HL-60/S4 (cell line): ENCODE data around the gene WDR64.
"Not testable (repeated sequence)": the region's sequence is repeated elsewhere in the genome, so short reads cannot be mapped to it uniquely, and the experiment has no call there.

Experiments used
- in situ Hi-C: fragments of 300-500 bp; cut with MboI; formaldehyde crosslinking; loops from 2 replicates; pipeline ENCODE4 v1.14.3; 2022; ENCODE audit warnings: low sequenced_read_pairs

Gene WDR64

DNA sequence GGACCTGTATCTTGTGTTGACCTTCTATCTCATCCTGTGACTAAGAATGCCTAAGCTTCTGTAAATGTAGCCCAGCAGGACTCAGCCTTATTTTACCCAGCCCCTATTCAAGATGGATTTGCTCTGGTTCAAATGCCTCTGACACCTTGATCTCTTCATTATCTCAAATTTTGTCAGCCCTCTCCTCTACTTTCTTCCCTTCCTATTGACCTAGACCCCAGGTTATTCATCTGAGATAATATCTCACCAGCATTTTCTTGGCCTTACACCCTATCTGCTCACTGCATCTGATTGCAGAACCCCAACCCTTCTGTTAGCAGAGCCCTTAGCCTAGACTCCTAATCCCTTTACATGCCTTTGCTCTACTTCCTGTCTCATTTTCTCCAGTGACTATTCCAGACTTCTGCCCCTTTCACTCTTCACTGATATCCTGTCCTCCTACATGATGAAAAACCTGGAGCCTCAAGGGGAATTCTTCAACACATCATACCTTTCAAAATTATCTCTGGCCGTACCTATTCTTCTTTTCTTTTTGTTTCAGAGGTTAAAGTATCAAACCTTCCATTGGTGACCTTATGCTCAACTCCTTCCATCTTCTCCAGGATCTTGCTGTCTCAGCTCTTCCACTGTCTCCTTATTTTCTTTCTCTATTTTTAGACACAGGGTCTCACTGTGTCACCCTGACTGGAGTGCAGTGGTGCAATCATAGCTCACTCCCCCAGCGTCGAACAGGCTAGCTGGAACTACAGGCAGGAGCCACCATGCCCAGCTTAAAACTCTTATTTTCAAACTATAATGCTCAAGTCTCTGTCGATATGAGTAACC, 44.9 kb downstream of the WDR64 start:
- in situ Hi-C loops = no loop called here

DNA sequence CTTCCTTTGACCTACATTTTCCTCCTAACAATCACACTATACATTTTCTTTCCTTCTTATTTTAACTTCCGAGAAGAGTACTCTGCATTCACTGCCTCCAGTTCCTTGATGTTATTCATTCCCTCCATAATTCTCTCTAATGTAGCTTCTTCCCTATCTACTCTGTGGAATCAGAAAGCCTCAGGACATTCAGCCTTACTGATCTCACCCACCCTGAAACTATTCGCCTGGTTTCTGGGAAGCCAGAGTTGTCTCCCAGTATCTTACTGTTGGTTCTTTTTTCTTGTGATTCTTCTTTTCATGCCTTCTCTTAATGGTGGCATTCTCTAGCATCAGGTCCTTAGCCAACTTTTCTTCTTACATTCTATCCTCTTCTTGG, 45.5 kb downstream of the WDR64 start:
- in situ Hi-C loops = no loop called here

DNA sequence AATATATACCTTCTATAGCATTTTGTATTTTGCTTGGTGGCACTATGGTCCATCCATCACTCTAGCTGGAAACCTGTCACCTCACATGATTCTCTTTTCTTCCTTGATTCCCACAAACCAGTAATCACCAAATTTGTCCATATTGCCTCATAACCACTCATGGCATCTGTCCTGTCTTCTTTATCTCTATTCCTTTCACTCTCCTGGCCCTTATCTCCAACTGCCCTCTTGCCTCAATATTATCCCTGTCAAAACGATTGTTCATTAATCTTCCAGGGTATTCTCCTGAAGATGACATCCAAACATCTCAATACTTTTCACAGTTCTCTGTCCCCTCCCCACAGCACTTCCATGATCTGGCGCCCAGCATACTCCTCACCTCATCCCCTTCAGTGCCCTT, 46.1 kb downstream of the WDR64 start:
- in situ Hi-C loops = no loop called here

DNA sequence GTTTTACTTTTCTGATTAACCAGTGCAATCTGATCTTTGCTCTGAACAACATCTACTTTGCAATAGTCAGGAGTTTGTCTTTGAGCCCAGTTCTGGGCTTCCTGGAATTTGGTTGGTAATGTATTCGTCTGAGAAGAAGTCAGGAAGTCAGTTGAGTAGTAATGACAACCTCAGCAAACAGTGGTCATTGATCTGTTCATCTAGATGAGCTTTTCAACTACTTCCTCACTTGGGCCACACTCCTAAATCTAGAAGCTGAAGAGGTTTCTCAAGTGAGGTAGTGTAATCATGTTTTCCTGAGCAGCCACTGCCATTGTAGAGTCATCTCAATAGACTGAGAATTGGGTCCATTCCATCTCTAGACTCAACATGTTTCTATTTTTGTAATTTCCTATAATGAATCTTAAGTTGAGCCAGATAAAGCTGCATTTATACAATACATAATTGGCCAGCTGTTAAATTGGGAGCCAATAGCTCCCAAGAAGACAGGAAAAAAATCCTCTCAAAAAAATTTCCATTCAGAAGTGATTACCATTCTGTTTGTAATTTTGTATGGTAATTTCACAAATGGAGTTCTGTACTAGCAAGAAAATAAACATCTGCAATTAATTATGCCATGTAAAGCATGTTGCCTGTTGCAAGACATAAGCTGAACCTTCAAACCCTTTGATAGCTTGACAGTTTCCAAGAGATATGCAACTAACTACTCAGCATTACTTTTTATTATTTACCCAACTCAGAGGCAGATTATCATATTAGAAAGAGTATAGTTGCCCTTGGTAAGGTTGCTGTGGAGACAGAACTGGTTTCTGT, 49.6 kb downstream of the WDR64 start:
- in situ Hi-C loops = no loop called here

DNA sequence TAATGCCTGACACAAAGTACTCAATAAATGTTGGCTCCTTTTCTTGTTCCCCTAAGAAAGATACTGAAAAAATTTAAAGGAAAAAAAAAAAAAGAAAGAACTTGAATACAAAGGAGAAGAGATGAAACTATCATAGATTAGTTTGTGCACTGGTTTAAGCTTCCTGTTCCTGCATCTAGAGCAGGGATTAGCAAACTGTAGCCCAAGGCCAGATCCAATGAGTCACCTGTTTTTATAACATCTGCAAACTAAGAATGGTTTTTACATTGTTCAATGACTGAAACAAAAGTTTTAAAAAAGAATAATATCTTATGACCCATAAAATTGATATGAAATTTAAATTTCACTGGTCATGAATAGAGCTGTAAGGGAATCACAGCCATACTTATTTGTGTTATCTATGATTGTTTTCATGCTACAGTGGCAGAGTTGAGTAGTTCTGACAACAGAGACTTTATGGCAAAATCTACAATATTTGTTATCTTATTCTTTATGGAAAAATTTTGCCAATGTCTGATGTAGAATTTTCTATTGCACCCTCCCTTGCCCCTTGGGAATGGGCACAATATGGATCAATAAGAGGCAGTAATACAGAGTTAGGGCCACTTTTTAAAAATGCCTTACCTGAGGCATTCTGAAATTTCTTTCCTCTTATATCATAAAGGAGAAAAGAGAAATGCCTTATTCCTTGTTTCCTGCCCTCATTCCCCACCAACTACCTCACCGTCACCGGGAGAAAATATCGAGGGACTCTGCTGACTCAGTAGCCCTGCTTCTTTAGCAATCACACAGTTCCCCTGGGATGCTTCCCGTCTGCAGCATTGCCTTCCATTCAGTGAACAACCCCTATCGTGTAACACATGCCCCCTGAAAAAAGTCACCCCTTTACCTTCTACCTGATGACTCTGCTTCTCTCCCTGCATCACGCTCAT, 50.6 kb downstream of the WDR64 start:
- in situ Hi-C loops = no loop called here

DNA sequence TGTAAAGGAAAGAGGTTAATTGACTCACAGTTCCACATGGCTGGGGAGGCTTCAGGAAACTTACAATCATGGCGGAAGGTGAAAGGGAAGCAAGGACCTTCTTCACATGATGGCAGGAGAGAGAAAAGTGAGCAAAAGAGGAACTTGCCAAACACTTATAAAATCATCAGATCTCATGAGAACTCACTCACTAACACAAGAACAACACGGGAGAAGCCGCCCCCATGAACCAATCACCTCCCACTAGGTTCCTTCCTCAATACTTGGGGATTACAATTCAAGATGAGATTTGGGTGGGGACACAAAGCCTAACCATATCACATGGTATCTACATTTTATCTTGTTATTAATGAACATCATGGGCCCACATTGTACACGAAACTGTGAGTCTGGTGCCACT, 51.7 kb downstream of the WDR64 start:
- in situ Hi-C loops = not testable (repeated sequence)

DNA sequence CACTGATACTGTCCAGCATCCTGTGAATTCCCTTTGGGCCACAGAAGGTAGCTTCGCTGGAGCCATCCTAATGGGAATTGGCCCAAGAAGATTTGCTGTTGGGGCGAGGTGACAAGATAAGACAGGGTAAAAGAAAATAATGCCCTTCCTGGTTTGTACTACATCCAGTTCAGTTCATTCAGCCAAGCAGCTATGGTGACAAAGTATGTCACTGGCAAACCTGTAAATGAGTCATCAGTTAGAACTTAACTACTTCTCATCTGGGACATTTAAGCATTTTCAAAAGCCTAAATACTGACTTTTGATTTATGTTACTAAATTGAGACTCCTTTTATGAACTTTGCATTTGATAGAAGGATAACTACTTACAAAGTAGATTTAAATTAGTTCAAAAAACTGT, 54.2 kb downstream of the WDR64 start:
- in situ Hi-C loops = no loop called here

DNA sequence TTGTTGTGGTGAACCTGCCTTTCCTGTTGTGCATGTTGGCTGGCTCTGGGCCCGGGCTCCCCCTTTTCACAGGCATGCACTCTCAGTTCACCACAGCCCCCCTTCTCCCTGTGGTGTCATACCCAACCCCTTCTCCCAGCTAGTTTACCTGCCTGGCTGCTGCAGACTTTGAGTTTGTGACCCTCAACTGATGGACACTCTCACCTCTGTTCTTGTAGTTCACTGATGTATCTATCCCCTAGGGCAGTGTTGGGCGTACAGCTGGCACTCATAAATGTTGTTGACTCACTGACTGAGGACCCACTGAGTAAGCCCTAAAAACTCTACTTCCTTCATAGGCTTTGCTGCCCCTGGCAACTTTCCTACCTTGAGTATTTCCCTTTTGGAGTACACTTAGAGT, 54.9 kb downstream of the WDR64 start:
- in situ Hi-C loops = no loop called here

DNA sequence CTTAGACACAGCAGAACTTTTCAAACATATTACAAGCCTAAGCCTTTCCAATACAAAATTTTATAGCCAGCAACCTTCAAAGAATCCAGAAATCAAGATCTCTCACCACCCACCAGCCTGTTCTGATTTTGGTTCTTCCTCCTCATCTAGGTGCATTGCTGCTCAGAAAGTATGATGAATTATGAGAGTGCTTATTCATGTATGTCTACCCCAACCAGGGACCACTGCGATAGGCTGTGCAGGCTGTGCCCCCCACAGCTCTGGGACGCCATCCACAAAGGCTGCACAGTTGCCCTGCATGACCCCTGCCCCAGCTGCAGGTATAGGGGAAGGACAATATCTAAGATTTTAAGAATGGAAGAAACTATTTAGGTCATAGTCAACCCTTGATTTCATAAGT, 55.4 kb downstream of the WDR64 start:
- in situ Hi-C loops = no loop called here

DNA sequence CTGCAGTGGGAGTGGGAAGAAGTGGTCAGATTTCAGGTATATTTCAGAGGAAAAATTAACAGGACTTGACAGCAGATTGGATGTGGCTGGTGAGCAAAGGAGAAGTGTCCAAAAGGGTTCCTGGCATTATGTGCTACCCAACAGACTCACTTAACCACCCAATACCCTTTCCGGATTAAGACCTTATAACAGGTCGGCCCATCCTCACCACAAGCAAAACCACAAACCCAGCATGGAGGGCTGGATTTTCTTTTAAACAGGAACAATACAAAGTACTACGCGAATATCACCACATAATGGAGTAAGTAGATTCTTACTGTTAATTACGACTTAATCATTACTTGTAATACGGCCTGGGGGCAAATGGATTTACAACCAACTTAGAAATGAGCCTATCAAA, 59.2 kb downstream of the WDR64 start:
- in situ Hi-C loops = no loop called here

DNA sequence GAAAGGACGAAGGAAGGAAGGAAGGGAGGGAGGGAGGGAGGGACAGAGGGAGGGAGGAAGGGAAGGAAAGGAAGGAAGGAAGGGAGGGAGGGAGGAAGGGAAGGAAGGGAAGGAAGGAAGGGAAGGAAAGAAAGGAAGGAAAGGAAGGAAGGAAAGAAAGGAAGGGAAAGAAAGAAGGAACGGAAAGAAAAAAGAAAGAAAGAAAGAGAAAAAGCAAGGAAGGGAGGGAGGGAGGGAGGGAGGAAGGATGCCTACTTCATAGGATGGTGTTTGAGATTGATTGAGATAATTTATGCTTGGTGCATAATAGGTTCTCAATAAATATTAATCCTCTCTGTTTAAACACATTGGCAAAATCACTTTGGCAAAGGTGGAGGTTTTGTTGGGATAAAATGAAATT, 61.2 kb downstream of the WDR64 start:
- in situ Hi-C loops = no loop called here

DNA sequence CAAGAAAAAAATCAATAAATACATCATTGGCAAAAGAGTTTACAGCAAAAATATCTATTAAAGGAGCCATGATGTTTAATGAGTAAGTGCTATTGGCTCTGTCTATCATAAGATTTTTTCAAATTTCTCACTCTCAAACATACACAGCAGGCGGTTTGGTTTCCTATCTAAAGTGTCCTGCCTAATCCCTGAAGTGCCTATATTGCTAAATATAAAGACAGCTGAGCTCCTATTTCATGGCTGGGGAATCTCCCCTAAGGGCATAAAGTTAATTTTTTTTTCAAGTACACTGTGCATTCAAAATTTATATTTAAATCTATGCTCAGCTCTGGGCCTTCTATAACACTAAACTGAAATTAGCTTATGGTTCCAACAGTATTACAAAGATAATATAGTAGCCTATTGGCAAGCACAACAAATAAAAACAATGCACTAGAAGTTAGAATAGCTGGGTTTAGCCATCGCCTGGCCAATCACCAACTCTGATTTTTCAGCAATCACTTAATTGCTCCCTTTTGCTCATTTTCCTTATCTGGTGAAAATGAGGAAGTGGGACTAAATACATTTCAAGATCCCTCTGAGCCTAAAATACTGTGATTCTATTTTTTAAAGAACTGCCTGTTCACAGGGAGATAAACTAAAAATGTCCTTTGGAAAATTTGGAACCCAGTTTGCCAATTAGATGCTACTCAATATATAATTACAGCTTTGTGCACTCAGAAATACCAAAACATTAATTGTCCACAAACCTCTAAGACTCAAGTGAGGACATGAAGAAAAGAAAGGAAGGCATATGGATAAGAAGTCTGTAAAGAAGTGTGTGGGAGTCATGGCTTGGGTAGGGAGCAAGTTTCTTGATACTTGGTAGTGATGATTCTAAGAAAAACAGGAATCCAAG, 62.5 kb downstream of the WDR64 start:
- in situ Hi-C loops = no loop called here

DNA sequence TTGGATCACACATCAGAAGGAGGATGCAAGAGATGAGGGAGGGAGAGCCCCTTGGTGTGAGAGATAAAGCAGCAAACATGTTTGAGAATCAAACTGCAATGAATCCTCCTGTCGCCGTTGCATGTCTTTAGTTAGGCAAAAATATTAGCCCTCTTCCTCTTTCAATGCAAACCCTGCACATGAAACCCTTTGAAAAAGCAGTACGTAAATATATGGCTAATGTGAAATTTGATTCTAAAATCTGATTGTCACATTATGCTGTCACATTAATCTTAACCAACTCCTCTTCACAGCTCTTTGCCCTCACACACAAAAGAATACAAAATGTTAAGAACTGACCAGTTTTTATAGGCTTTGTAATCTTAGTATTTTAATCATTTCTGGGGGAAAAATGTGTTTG, 63.4 kb downstream of the WDR64 start:
- in situ Hi-C loops = no loop called here

DNA sequence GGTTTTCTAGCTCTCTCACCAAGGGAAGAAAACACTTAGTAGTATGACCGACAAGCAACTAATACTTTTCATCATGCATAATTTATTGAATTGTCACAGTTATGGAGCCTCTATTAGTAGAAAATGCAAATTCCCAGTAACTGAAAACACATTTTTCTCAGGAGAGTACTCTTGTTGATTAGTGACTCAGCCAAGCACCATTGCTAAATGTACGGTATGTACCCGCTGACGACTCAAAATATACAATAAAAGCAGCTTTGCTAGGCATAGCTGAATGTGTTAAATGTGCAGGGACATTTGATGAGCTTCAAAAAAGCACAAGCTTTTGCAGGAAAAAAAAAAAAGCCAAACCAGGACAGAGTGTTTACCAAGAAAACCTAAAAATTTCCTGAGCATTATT, 63.9 kb downstream of the WDR64 start:
- in situ Hi-C loops = no loop called here

DNA sequence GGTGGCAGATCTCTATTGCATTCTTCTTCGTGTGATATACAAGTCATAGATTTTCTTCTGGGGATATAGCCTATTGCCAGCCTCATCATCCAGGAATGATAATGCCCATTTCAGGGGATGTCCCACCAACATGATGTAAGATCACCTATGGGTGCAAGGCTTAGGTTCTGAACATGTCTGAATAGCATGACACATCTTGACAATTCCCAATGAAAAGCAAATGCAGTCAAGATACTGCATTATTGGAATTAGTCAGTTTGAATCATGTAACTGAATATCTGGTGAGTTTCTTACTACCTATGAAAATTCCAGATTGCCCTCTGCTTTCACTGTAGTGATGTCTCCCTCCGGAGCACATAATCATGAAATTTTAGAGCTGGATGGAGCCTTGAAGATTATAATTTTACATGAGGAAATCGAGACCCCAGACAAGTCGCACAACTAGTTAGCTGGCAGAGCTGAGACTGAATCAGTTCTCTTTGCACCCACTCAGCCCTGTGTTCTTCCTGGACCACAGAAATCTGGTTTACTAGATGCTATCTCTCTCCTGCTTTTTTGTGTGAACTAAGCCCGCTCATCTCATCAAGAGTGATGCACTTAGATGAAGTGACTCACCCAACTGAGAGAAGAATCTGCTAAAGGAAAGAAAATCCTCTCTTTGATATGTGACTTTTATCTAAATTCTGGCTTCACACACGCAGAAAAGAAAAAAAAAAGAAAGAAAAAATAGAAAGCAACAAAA, 65.0 kb downstream of the WDR64 start:
- in situ Hi-C loops = no loop called here

DNA sequence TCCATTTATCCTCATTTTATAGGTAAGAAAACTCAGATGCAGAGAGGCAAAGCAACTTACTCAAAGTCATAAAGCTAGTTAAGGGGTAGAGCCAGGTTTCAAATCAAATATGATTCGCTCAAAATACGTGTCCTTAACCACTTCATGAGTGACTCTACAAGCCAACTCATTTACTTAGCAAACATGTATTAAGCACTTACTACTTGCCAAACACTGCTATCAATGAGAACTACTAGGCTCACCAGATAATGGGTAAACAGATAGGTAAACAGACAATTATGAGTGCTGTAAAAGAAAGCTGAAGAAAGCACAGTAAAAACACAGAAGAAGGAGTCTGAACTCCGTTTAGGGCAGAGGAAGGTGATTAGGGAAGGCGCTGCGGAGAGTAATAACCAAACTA, 65.9 kb downstream of the WDR64 start:
- in situ Hi-C loops = no loop called here

DNA sequence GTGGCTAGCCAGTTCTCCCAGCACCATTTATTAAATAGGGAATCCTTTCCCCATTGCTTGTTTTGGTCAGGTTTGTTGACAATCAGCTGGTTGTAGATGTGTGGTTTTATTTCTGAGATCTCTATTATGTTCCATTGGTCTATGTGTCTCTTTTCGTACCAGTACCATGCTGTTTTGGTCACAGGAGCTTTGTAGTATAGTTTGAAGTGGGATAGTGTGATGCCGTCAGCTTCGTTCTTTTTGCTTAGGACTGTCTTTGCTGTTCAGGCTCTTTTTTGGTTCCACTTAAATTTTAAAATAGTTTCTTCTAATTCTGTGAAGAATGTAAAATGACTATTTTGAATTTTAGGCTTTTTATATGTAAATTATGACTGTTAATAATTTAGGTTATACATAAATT, 68.9 kb downstream of the WDR64 start:
- in situ Hi-C loops = no loop called here

DNA sequence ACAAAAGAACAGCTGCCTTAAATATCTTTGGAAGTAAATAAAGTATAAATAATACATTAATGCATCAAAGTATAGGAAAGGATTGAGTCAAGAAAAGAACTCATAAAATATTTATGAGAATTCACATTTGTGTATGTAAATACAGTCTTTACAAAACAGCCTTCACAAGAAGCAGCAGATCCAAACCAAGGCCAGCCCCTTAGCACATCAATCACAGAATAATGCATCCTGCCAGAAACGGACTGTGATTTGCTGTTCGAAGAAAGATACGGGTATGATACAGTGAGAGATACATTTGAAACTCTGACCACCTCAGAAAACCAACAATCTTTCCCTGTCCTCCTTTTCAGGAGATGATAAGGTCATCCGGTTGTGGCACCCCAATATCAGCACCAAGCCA, 70.9 kb downstream of the WDR64 start:
- in situ Hi-C loops = no loop called here

DNA sequence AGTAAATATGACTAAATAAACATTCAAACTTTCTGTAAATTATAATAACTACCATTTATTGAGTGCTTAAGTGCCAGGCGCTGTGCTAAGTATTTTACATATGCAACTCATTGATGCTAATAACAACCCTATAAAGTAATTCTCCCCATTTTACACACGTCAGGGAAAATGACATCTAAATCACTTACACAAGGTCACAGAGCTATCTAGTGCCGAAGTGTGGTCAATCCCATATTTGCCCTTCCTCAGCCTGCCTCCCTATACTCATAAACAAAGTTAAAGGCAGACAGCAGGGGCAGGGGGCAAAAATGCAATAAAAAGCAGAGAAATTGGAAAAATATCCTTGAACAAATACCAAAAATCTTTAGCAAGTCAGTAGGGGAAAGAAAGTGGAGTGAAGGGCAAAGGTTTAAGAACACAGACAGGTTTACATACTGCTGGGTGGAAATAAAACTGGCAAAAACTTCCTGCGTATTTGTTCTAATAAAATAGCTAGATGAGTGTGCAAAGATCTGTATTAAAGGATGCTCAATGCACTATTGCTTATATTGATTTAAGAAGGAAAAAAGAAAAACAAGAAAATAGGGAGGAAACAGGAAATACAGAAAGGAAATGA, 72.8 kb downstream of the WDR64 start:
- in situ Hi-C loops = no loop called here
